DMS114 treated with DMSO at 0.1 percent for 48 hours (cell line): ENCODE results near the gene ST6GAL1.
"Not testable (repeated sequence)": the region's sequence is repeated elsewhere in the genome, so short reads cannot be mapped to it uniquely, and the experiment has no call there.

Experiments
- DNase-seq: peaks from one replicate; lab custom pipeline; 2025; ENCODE audit not compliant: unreplicated experiment; lab: John Stamatoyannopoulos, UW

ST6GAL1 gene, protein sequence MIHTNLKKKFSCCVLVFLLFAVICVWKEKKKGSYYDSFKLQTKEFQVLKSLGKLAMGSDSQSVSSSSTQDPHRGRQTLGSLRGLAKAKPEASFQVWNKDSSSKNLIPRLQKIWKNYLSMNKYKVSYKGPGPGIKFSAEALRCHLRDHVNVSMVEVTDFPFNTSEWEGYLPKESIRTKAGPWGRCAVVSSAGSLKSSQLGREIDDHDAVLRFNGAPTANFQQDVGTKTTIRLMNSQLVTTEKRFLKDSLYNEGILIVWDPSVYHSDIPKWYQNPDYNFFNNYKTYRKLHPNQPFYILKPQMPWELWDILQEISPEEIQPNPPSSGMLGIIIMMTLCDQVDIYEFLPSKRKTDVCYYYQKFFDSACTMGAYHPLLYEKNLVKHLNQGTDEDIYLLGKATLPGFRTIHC

DNA sequence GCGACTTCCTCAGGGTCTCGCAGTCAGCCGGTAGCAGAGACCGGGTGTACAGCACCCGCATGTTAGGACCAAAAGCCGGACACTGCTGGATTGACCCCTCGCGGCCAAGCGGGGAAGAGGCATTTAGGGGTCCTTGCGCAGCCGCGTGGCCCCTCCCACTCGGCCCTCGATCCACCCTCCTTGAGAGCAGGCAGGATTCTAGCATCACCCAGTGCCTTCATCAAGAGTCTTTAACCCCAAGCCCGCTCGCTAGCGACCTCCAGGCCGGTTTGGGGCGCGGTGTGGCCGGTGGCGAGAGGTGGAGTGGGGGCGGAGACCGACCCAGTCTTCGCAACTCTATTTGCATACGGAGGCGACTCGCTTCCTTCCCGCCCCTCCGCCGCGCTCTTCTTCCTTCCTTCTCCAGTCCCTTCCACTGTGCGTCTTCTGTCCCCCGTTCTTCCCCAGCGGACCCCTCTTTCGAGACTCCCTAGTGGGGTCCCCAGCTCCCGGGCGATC, at the start of gene ST6GAL1:
Gene ST6GAL1 (plus strand): TSS at position 384 of the 498 bp plus-strand sequence. CDS start 112,178 bp downstream, outside the sequence.
- peak; percentile 60 for DNase-seq

DNA sequence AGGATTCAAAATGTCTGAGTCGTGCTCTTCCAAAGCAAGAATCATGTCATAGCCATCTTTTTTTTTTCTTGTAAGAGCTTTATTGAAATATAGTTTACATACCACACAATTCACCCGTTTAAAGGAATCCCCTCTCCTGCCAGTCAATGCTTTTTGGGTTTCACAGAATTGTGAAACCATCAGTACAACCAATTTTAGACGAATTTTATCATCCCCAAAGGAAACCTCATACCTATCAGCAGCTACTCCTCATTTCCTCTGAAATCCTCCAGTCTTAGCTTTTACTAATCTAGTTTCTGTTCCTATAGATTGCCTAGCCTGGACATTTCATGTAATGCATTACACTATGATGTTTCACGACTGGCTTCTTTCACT, 48.2 kb upstream of the ST6GAL1 start:
- no peak for DNase-seq

DNA sequence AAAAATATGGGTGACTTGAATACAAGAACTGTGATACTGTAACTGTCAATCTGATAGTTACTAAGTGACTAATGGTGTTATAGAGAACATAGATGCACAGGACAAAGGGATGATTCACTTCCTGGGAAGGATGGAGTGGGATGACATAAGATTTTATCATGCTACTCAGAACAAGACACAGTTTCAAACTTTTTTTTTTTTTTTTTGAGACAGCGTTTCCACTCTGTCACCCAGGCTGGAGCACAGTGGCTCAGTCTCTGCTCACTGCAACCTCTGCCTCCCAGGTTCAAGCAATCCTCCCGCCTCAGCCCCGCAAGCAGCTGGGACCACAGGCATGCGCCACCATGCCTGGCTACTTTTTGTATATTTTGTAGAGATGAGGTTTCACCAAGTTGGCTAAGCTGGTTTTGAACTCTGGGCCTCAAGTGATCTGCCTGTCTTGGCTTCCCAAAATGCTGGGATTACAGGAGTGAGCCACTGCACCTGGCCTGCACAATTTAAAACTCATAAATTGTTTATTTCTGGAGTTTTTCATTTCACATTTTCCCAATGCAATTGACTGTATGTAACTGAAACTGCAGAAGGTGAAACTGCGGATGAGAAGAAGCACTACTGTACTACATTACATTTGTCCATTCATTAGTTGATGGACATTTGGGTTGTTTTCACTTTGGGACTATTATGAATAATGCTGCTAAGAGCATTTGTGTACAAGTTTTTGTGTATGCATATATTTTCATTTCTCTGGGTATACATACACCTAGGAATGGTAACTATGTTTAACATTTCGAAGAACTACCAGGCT, 47.2 kb upstream of the ST6GAL1 start:
- DNase-seq, result no peak

DNA sequence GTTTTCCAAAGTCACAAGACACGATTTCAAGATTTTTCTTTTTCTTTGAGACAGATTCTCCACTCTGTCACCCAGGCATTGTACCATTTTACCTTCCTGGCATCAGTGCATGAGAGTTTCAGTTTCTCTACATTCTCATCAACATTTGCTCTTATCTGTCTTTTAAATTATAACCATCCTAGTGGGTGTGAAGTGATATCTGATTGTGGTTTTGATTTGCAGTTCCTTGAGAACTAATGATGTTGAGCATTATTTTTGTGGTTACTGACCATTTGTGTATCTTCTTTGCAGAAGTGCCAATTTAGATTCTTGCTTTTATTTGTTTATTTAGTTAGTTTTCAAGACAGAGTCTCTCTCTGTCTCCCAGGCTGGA, 46.7 kb upstream of the ST6GAL1 start:
- DNase-seq, result no peak

DNA sequence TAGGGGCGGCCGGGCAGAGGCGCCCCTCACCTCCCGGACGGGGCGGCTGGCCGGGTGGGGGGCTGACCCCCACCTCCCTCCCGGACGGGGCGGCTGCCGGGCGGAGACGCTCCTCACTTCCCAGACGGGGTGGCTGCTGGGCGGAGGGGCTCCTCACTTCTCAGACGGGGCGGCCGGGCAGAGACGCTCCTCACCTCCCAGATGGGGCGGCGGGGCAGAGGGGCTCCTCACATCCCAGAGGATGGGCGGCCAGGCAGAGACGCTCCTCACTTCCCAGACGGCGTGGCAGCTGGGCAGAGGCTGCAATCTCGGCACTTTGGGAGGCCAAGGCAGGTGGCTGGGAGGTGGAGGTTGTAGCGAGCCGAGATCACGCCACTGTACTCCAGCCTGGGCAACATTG, 45.5 kb upstream of the ST6GAL1 start:
- not testable (repeated sequence) for DNase-seq

DNA sequence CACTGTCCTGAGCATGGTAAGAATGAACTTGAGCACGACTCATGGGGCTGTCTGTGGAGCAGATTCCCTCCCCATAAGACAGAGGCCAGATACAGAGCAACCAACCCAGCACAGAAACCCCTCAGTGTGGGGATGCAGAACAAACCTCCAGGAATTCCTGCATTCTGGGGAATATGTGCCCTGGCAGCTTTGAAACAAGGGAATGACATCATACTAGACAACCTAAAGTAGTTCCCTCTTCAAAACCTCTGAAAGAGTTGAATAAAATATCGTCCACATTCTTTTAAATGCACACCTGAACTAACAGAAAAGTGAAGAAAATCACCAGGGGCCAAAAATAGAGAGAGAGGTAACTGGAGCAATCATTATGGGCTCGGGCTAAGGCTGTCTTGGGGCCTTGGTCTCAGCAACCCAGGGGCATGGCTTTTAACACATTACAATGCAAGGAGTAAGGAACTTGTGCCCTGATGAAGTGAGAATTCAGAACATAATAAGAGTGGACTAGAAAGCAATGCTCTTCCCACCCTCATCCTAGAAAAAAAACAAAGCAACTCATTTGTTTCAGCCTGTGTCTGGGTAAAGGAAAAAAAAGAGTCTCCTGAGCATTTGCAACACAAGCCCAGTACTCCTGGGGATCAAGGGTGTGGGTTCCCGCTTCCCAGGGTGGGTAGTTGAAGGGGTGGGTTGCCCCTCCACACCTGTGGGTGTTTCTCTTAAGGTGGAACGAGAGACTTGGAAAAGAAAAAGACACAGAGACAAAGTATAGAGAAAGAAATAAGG, 43.9 kb upstream of the ST6GAL1 start:
- no peak for DNase-seq

DNA sequence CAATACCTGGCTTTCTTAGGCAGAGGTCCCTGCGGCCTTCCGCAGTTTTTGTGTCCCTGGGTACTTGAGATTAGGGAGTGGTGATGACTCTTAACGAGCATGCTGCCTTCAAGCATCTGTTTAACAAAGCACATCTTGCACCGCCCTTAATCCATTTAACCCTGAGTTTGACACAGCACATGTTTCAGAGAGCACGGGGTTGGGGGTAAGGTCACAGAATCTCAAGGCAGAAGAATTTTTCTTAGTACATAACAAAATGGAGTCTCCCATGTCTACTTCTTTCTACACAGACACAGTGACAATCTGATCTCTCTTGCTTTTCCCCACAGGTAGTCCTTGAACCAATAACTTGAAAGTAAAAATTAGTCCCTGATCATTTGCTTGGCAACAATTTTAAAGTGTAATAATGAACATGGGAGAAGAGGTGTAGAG, 42.8 kb upstream of the ST6GAL1 start:
- not testable (repeated sequence) for DNase-seq

DNA sequence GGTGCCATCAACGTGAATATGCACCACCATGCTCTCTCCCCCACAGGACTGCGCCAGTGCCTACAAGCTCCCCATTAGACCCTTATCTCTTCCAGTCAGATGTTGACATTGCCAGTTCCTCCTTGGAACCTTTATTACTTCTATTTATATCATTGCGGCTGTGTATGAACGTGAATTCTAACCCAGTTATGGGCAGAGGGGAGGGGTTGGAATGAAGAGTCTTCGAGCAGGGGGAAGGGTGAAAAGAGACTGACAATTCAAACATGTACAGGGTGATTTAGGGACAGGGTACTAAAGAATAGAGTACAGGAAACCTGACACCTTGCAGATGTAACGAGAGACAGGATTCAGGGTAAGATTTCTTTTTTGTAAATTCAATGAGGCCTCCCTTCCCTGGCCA, 41.8 kb upstream of the ST6GAL1 start:
- no peak for DNase-seq

DNA sequence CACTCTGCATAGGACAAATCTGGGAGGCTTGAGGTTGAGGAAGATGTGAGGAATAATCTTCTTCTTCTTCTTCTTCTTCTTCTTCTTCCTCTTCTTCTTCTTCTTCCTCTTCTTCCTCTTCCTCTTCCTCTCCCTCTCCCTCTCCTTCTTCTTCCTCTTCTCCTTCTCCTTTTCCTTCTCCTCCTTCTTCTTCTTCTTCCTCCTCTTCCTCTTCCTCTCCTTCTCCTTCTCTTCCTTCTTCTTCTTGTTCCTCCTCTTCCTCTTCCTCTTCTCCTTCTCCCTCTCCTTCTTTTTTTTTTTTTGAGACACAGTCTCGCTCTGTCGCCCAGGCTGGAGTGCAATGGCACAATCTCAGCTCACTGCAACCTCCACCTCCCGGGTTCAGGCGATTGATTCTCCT, 40.6 kb upstream of the ST6GAL1 start:
- DNase-seq, result not testable (repeated sequence)

DNA sequence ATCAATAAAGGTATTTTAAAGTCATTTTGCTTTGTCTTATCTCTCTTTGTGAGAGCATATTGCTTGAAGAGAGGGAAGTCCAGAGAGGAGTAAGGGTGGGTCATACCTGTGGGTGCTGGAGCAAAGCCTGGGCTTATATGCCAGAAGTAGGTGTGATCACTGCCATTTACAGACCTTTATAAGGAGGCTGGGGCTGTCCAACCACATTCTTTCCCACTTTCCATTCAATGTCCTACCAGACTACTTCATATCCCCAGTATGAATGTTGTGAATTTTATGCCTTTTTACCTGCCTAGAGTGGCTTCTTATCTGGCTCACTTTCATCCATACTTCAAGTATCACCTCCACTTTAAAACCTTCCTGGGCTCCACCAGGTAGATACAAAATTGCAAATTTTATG, 39.4 kb upstream of the ST6GAL1 start:
- DNase-seq, result no peak

DNA sequence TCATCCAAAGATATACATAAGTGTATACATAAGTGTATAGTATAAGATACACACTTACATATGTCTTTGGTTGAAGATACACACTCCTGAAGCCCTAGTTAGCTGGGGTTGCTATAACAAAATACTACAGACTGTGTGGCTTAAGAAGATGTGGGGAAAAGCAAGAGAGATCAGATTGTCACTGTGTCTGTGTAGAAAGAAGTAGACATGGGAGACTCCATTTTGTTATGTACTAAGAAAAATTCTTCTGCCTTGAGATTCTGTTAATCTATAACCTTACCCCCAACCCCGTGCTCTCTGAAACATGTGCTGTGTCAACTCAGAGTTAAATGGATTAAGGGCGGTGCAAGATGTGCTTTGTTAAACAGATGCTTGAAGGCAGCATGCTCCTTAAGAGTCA, 37.3 kb upstream of the ST6GAL1 start:
- DNase-seq, result not testable (repeated sequence)

DNA sequence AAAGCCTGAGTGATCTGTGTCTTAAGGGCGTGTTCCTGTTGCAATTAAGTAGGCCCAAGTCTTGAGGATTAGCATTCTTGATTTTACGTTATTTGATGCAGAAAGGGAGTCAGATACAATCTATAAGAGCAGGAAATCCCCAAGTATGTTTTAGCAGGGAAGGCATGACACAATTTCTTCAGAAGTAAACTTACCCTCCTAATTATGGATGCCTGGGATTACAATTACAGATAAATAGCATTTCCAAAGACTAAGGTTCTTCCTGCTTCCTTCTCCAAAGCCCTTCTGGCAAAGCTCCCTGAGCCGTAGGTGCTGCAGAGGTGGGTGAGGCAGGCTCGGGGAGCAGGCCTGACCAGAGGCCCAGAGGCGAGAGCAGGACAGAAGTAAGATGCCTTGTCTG, 34.9 kb upstream of the ST6GAL1 start:
- DNase-seq, result no peak

DNA sequence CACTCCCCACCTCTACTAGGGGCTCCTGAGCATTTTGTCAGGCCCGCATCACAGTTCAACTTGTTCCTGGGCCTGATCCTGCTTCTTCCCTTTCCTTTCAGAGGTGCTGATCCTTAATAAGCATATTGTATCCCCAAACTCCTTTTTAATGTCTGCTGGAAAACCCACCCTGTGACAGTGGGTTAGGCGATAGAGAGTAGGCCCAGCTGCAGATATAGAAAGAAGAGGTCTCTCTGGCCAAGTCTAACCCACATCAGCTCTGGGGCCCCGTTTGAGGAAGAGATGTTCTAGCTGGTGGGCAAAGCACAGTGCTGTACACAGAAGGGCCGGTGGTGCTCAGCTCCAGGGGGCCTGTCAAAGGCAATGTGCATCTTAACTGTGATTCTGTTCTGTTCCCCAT, 34.3 kb upstream of the ST6GAL1 start:
- no peak for DNase-seq

DNA sequence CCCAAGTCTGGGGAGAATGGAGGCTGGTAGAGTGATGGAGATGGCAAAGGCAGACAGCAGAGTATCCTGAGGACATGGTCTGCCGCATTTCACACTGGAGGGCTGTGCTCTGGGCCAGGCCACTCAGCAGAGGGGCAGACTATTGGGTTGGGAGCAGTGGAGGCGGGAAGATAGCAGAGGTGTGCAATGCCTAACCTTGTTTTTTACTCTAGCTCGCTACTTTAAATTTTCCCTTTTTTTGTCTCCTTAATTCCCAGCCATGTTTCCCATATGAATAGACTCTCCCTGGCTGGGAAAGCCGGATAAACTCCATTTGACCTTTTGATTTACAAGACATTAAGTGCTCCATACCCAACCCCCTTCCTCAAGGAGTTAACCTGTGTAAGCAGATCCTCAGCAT, 33.5 kb upstream of the ST6GAL1 start:
- DNase-seq, result no peak

DNA sequence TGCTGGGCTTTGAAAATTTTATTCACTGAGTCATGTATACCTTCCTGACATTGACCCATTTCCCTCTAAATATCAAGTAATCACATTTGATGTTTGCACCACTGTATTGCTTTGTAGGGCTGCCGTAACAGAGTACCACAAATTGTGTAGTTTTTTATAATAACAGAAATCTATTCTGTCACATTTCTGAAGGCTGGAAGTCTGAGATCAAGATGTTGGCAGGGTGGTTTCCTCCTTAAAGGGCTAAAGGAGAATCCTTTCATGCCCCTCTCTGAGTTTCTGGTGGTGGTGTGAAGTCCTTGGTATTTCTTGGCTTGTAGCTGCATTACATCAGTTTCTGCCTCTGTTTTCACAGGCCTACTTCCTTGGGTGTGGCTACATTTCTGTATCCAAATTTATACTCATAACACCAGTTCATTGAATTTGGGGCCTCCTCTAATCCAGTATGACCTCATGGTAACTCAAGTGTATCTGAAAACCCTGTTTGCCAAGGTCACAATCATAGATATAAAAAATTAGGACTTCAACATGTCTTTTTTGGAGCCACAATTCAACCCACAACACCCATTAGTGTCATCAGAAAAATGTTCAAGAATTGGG, 29.1 kb upstream of the ST6GAL1 start:
- DNase-seq, result no peak

DNA sequence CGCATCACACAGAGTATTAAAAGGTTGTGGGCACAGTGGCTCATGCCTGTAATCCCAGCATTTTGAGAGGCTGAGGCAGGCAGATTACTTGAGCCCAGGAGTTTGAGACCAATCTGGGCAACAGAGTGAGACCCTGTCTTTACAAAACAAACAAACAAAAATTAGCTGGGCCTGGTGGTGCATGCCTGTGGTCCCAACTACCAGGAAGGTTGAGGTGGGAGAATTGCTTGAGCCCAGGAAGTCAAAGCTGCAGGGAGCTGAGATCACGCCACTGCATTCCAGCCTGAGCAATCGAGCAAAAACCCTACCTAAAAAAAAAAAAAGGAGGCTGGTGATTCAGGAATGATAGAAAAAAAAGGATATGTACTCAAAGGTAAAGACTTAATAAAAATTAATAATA, 28.2 kb upstream of the ST6GAL1 start:
- DNase-seq, result no peak

DNA sequence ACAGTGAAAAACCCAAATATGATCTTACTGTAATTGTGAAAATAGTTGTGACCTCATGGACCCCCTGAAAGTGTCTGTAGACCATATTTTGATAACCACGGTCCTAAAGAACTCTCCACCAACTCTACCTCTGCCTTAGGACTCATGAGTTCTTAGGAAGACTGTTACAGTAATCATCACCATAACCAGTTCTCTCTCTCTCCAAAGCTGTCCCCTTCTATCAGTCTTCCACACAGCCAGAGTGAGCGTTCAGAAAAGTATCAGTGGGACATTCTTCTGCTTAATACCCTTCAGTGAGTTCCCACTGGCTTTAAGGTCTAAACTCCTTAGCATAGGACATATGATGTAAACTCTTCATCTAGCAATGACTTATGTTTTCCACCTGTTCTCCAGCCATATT, 27.6 kb upstream of the ST6GAL1 start:
- no peak for DNase-seq

DNA sequence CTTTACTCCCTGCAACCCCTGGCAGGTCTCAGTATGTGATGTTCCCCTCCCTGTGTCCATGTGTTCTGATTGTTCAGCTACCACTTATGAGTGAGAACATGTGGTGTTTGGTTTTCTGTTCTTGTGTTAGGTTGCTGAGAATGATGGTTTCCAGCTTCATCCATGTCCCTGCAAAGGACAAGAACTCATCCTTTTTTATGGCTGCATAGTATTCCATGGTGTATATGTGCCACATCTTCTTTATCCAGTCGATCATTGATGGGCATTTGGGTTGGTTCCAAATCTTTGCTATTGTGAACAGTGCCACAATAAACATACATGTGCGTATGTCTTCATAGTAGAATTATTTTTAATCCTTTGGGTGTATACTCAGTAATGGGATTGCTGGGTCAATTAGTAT, 26.6 kb upstream of the ST6GAL1 start:
- DNase-seq, result not testable (repeated sequence)

DNA sequence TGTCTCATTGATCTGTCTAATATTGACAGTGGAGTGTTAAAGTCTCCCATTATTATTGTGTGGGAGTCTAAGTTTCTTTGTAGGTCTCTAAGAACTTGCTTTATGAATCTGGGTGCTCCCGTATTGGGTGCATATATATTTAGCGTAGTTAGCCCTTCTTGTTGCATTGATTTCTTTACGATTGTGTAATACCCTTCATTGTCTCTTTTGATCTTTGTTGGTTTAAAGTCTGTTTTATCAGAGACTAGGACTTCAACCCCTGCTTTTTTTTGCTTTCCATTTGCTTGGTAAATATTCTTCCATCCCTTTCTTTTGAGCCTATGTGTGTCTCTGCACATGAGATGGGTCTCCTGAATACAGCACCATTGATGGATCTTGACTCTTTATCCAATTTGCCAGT, 23.3 kb upstream of the ST6GAL1 start:
- DNase-seq, result not testable (repeated sequence)

DNA sequence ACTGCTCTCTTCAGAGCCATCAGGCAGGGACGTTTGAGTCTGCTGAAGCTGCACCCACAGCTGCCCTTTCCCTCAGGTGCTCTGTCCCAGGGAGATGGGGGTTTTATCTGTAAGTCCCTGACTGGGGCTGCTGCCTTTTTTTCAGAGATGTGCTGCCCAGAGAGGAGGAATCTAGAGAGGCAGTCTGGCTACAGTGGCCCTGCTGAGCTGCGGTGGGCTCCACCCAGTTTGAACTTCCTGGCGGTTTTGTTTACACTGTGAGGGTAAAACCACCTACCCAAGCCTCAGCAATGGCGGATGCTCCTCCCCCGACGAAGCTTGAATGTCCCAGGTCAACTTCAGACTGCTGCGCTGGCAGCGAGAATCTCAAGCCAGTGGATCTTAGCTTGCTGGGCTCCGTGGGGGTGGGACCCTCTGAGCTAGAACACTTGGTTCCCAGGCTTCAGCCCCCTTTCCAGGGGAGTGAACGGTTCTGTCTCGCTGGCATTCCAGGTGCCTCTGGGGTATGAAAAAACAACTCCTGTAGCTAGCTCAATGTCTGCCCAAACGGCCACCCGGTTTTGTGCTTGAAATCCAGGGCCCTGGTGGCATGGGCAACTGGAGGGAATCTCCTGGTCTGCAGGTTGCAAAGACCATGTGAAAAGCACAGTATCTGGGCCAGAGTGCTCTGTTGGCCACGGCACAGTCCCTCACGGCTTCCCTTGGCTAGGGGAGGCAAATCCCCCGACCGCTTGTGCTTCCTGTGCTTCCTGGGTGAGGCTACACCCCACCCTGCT, 21.1 kb upstream of the ST6GAL1 start:
- no peak for DNase-seq
